Endothelial cell of umbilical vein (primary cell): ENCODE measurements around the gene KRCC1. TPM values are rescaled to one million over a fixed set of nuclear protein-coding genes. Genes with fewer than 3 reads are reported as not detected.
"Not testable (repeated sequence)": the region's sequence is repeated elsewhere in the genome, so short reads cannot be mapped to it uniquely, and the experiment has no call there.

Source experiments
- BruUV-seq: library from RNA; stranded (reverse); fragments of 400-500 nt; replicated peaks from 2 replicates; lab custom pipeline; 2021; lab: Mats Ljungman, UMichigan
- CTCF ChIA-PET: fragments of 300-600, 350-600 bp; sonication (Branson Sonifier 250); formaldehyde crosslinking; loops from one replicate; lab custom pipeline; 2021; ENCODE audit warnings: antibody characterized with exemption, inconsistent platforms; lab: Charles Lee
- POLR2A ChIA-PET: fragments of 300-600, 350-600 bp; sonication (Branson Sonifier 250); formaldehyde crosslinking; loops from one replicate; lab custom pipeline; 2021; ENCODE audit warnings: antibody characterized with exemption, inconsistent platforms; lab: Charles Lee
- DNase-seq: peaks from one replicate; pipeline ENCODE4 v3.0.0-alpha.2; 2011; ENCODE audit warnings: low read depth, low spot score
- FAIRE-seq: peaks from 2 replicates; lab custom pipeline; 2011; peaks lifted over from hg19 to GRCh38; lab: Jason Lieb, UNC
- H2AFZ ChIP-seq: 2 replicates; pipeline ENCODE4 v1.6.0; 2012; ENCODE audit warnings: low read depth, low read length, control low read depth, inconsistent platforms
- H3K27ac ChIP-seq: 2 replicates; pipeline ENCODE4 v1.5.1; 2011; ENCODE audit warnings: low read depth, mild to moderate bottlenecking, control low read depth, low read length, moderate library complexity; ENCODE audit not compliant: insufficient read depth
- H3K27me3 ChIP-seq, 2 experiments: 2 replicates each; pipeline versions ENCODE4 v1.6.0 to v1.6.1; 2011; ENCODE audit warnings: low read length in 2 of 2, mixed read lengths in 1 of 2; ENCODE audit not compliant: control insufficient read depth in 2 of 2, insufficient read depth in 2 of 2
- H3K36me3 ChIP-seq, 2 experiments: 2 replicates in 1 of 2; 3 replicates in 1 of 2; pipeline ENCODE4 v1.5.1; 2011; ENCODE audit warnings: low read length in 2 of 2, mild to moderate bottlenecking in 1 of 2, moderate library complexity in 1 of 2; ENCODE audit not compliant: control insufficient read depth in 2 of 2, insufficient read depth in 2 of 2; ENCODE audit errors: extremely low read depth in 1 of 2
- H3K4me1 ChIP-seq: 3 replicates; pipeline ENCODE4 v1.5.1; 2011; ENCODE audit warnings: mild to moderate bottlenecking, low read length; ENCODE audit not compliant: control insufficient read depth, insufficient read depth; ENCODE audit errors: extremely low read depth
- H3K4me2 ChIP-seq: 2 replicates; pipeline ENCODE4 v1.6.1; 2011; ENCODE audit warnings: low read length, control low read depth, mixed read lengths; ENCODE audit not compliant: insufficient read depth
- H3K4me3 ChIP-seq, 3 experiments: fragments of 200-600 bp in 1 of 3; sonication (generic), shearing (Covaris generic) in 1 of 3; replicated peaks in 1 of 3; 2 replicates each; pipeline ENCODE4 v1.5.1; 2011 to 2016; ENCODE audit warnings: control low read depth in 3 of 3, low read length in 3 of 3, mild to moderate bottlenecking in 2 of 3, inconsistent platforms in 1 of 3, low read depth in 1 of 3, moderate library complexity in 1 of 3; ENCODE audit not compliant: insufficient read depth in 1 of 3
- H3K79me2 ChIP-seq: 2 replicates; pipeline ENCODE4 v1.6.0; 2012; ENCODE audit warnings: low read length, inconsistent platforms; ENCODE audit not compliant: control insufficient read depth, insufficient read depth
- H3K9ac ChIP-seq: replicated peaks from 2 replicates; pipeline ENCODE3; 2011; ENCODE audit warnings: low read length, control low read depth; ENCODE audit not compliant: insufficient read depth; ENCODE audit errors: extremely low read depth
- H3K9me1 ChIP-seq: replicated peaks from 3 replicates; pipeline ENCODE4 v1.6.0; 2011; ENCODE audit warnings: mild to moderate bottlenecking, low read length; ENCODE audit not compliant: control insufficient read depth, insufficient read depth; ENCODE audit errors: extremely low read depth
- H3K9me3 ChIP-seq: replicated peaks from 2 replicates; pipeline ENCODE4 v1.5.1; 2012; ENCODE audit warnings: low read length, inconsistent platforms; ENCODE audit not compliant: control insufficient read depth, insufficient read depth
- H4K20me1 ChIP-seq: replicated peaks from 2 replicates; pipeline ENCODE3; 2011; ENCODE audit warnings: mild to moderate bottlenecking, low read length; ENCODE audit not compliant: control insufficient read depth, insufficient read depth; ENCODE audit errors: extremely low read depth
- CTCF ChIP-seq, 2 donors: IDR thresholded peaks; 1 replicate in 1 of 2; 2 replicates in 1 of 2; pipeline ENCODE4 v1.5.1; 2011; ENCODE audit warnings: low read length in 2 of 2, mild to moderate bottlenecking in 2 of 2, moderate library complexity in 2 of 2, control low read depth in 1 of 2, inconsistent platforms in 1 of 2, low read depth in 1 of 2; ENCODE audit not compliant: insufficient read depth in 1 of 2; ENCODE audit errors: extremely low read depth in 1 of 2
- EZH2 ChIP-seq: IDR thresholded peaks from 2 replicates; pipeline ENCODE4 v1.6.1; 2012; ENCODE audit warnings: borderline replicate concordance, low read depth, mild to moderate bottlenecking, moderate library complexity, low read length, inconsistent platforms; ENCODE audit not compliant: severe bottlenecking
- FOS ChIP-seq: IDR thresholded peaks from 2 replicates; pipeline ENCODE4 v1.6.1; 2011; ENCODE audit warnings: mild to moderate bottlenecking, low read length, moderate library complexity, borderline replicate concordance; ENCODE audit not compliant: insufficient read depth
- GATA2 ChIP-seq: IDR thresholded peaks from 2 replicates; pipeline ENCODE4 v1.7.0; 2011; ENCODE audit warnings: low read depth, mild to moderate bottlenecking, moderate library complexity, mixed read lengths, low read length; ENCODE audit not compliant: insufficient read length, insufficient read depth
- JUN ChIP-seq: IDR thresholded peaks from 2 replicates; pipeline ENCODE4 v1.6.1; 2011; ENCODE audit warnings: borderline replicate concordance, low read depth; ENCODE audit not compliant: insufficient read length, insufficient read depth
- MAX ChIP-seq: IDR thresholded peaks from 2 replicates; pipeline ENCODE4 v1.6.1; 2011; ENCODE audit not compliant: insufficient read depth, insufficient read length
- MYC ChIP-seq: IDR thresholded peaks from one replicate; pipeline ENCODE4 v1.6.1; 2011; ENCODE audit warnings: mild to moderate bottlenecking, low read depth, low read length
- POLR2A ChIP-seq: IDR thresholded peaks from 2 replicates; pipeline ENCODE4 v1.6.1; 2012; ENCODE audit warnings: low read depth, mild to moderate bottlenecking, control low read depth, low read length
- POLR2AphosphoS5 ChIP-seq: IDR thresholded peaks from 2 replicates; pipeline ENCODE4 v1.6.1; 2012; ENCODE audit warnings: low read depth, mild to moderate bottlenecking, control low read depth, low read length, moderate library complexity; ENCODE audit not compliant: insufficient read depth
- dilution Hi-C: fragments of 300-500 bp; cut with MboI; formaldehyde crosslinking; loops from one replicate; pipeline ENCODE4 v1.15.0; 2019; ENCODE audit warnings: low sequenced_read_pairs; ENCODE audit not compliant: extremely low pct_ligation_motif_present
- intact Hi-C: fragments of 100-400 bp; cut with micrococcal nuclease; formaldehyde crosslinking; loops from one replicate; pipeline ENCODE4 v1.10.0; 2022
- polyA plus RNA-seq, 4 experiments: library from polyadenylated mRNA; depleted of rRNA in 3 of 4; stranded (reverse) in 3 of 4; unstranded in 1 of 4; fragments of >200 nt; gene quantifications; 2 replicates each; pipeline versions ENCODE4 v1.2.1 to v1.2.3, GENCODE V29; 2011 to 2012; ENCODE audit warnings: missing spikeins in 1 of 4
- total RNA-seq: library from RNA; stranded (reverse); gene quantifications from 2 replicates; pipeline ENCODE4 v1.2.3, GENCODE V29; 2021

The KRCC1 gene
- total and polyA plus RNA-seq, 2 donors (not counting 3 experiments of a cell fraction or from before 2014, with no cell fraction given) = 7.4 to 15.0 TPM

DNA sequence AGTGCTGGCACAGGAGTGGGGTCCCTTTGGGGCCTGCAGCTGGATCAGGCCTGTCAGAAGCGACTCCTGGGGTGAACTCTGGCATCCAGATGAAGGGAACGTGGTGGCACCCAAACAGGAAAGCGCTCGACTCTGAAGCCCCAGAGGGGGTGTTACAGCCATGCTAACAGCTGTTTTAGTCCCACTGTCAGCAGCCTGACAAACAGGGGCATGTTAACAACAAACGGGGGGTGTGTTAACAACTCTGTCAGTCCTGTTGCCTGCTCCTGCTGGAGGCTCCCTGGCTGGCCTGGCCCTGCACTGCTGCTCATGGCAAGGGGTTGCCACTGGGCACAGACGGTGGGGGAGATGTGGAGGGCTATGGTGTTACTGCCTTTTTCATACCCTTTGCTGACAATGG lies 36.7 kb downstream of the KRCC1 start:
- CTCF ChIA-PET = no interaction called here

GRCh38 chr2:88018077-88018805 lies 37.3 kb downstream of the KRCC1 start:
- H3K4me2 ChIP-seq, H2AFZ ChIP-seq, dilution Hi-C loops: not testable (repeated sequence)

More for the DNA sequence above, 36.7 kb downstream of the KRCC1 start:
- BruUV-seq = no TSS peak
- H3K4me3 ChIP-seq = no peak overlapping the region
- FAIRE-seq (no peak), DNase-seq (no peak)
- no peaks in the 10 kb centered on the region for H3K9me1 ChIP-seq
- no peaks in the 10 kb centered on the region for H3K9me3 ChIP-seq
- no peak overlapping the region for H3K4me2 ChIP-seq
- dilution Hi-C loops = no loop called here
- no peak overlapping the region for H3K9ac ChIP-seq
- TF ChIP-seq CTCF (IDR thresholded peaks at IDR 0.05; ENCODE audit: extremely low read depth in 1 of 2, insufficient read depth in 1 of 2, low read depth in 1 of 2, low read length in 2 of 2) = no peak
- no peak for TF ChIP-seq MAX
- no peak for TF ChIP-seq EZH2
- TF ChIP-seq JUN = no peak
- no peak for TF ChIP-seq POLR2A
- no peak for TF ChIP-seq FOS
- TF ChIP-seq MYC = no peak
- no peak for TF ChIP-seq POLR2AphosphoS5
- TF ChIP-seq GATA2 = no peak
- intact Hi-C loops = no loop called here
- no peaks in the 10 kb centered on the region for H3K27me3 ChIP-seq
- no peak overlapping the region for H2AFZ ChIP-seq
- H3K27ac ChIP-seq = no peak overlapping the region
- peaks cover 4% of the 10 kb centered on the region for H3K4me1 ChIP-seq
- POLR2A ChIA-PET = no interaction called here
- H3K79me2 ChIP-seq = no peaks in the 10 kb centered on the region
- H3K36me3 ChIP-seq = no peaks in the 10 kb centered on the region
- H4K20me1 ChIP-seq = no peaks in the 10 kb centered on the region

DNA sequence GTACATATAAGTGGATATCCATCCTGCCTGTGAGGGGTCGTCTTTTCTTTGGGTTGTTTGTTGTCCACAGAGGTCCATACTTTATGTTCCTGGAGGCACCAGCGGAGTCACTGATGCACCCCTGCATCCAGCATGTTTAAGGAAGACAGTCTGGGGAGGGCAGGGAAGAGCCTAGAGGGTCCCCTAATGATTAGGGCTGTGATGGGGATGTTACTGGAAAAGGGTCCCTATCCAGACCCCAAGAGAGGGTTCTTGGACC lies 37.9 kb downstream of the KRCC1 start:
- H3K4me3 ChIP-seq, H3K9me3 ChIP-seq, DNase-seq, FAIRE-seq, H2AFZ ChIP-seq, CTCF ChIA-PET, H3K4me1 ChIP-seq, H3K9me1 ChIP-seq, H3K27ac ChIP-seq, H3K9ac ChIP-seq, H3K36me3 ChIP-seq, BruUV-seq, H4K20me1 ChIP-seq, H3K27me3 ChIP-seq, POLR2A ChIA-PET, H3K4me2 ChIP-seq, dilution Hi-C loops, intact Hi-C loops, H3K79me2 ChIP-seq: not testable (repeated sequence)

More at GRCh38 chr2:88018077-88018805, 37.3 kb downstream of the KRCC1 start:
- H3K79me2 ChIP-seq, FAIRE-seq, DNase-seq, H3K9ac ChIP-seq, BruUV-seq, POLR2A ChIA-PET, H3K4me3 ChIP-seq, H3K27me3 ChIP-seq, H3K9me1 ChIP-seq, H3K4me1 ChIP-seq, CTCF ChIA-PET, intact Hi-C loops, H3K9me3 ChIP-seq, H4K20me1 ChIP-seq, H3K27ac ChIP-seq, H3K36me3 ChIP-seq: not testable (repeated sequence)
